A549 (cell line): Measurements from ENCODE around the gene BPGM. TPM values are rescaled to one million over a fixed set of nuclear protein-coding genes. Genes with fewer than 3 reads are reported as not detected.
A peak's percentile ranks its signal among the peaks of the same experiment; 100 is the strongest.

Experiments used
- ATAC-seq, 2 experiments: fragments of 200-7000 bp in 1 of 2; fragments of >200 bp in 1 of 2; cut with Nextera tagmentation in 1 of 2; cut with Tn5 transposase in 1 of 2; 3 replicates each; pipeline versions ENCODE4 v1.8.0 to v1.9.1; 2018 to 2020; ENCODE audit warnings: mild to moderate bottlenecking in 1 of 2, moderate library complexity in 1 of 2
- CTCF ChIA-PET: fragments of 300-600 bp; sonication (Branson Sonifier 250); formaldehyde crosslinking; extraction: SDS; loops from one replicate; lab custom pipeline; 2021; ENCODE audit warnings: antibody characterized with exemption, inconsistent platforms; lab: Yijun Ruan, JAX
- POLR2A ChIA-PET: fragments of 350-600 bp; formaldehyde crosslinking; extraction: SDS; loops from one replicate; lab custom pipeline; 2021; ENCODE audit warnings: antibody characterized with exemption, inconsistent platforms; lab: Yijun Ruan, JAX
- DNase-seq, 2 experiments: peaks; one replicate each; pipeline versions ENCODE4 v3.0.0 to v3.0.0-alpha.2; 2011 to 2016; ENCODE audit warnings: low read depth in 1 of 2, low spot score in 1 of 2
- FAIRE-seq: peaks from 2 replicates; lab custom pipeline; 2011; peaks lifted over from hg19 to GRCh38; lab: Jason Lieb, UNC
- H3K27ac ChIP-seq, 2 experiments: fragments of >200 bp; sonication (Bioruptor Twin); formaldehyde crosslinking; 3 replicates each; pipeline ENCODE4 v1.5.1; 2016 to 2017
- H3K4me1 ChIP-seq: fragments of >200 bp; sonication (Bioruptor Twin); formaldehyde crosslinking; 3 replicates; pipeline ENCODE4 v1.6.1; 2016
- H3K4me2 ChIP-seq: fragments of >200 bp; sonication (Bioruptor Twin); formaldehyde crosslinking; 3 replicates; pipeline ENCODE4 v1.6.1; 2016
- H3K4me3 ChIP-seq: fragments of >200 bp; sonication (Bioruptor Twin); formaldehyde crosslinking; 3 replicates; pipeline ENCODE4 v1.5.1; 2016
- H3K9me3 ChIP-seq: fragments of >200 bp; sonication (Bioruptor Twin); formaldehyde crosslinking; 3 replicates; pipeline ENCODE4 v1.6.1; 2016
- ATOH8 ChIP-seq: fragments of 250-450 bp; sonication (Bioruptor Pico); IDR thresholded peaks from 2 replicates; pipeline ENCODE4 v1.5.0; 2020; ENCODE audit warnings: low read depth, mild to moderate bottlenecking, moderate library complexity
- BHLHE40 ChIP-seq: IDR thresholded peaks from 2 replicates; pipeline ENCODE4 v1.6.1; 2012; ENCODE audit warnings: low read depth, low read length, inconsistent platforms
- CBX8 ChIP-seq: fragments of 200-600 bp; sonication (generic); IDR thresholded peaks from 2 replicates; pipeline ENCODE4 v1.6.1; 2016
- CHD2 ChIP-seq: fragments of 150-350 bp; IDR thresholded peaks from 2 replicates; pipeline ENCODE4 v1.6.1; 2014; ENCODE audit warnings: low read length; ENCODE audit not compliant: partially characterized antibody
- CHD4 ChIP-seq: fragments of 200-600 bp; sonication (generic); IDR thresholded peaks from 2 replicates; pipeline ENCODE4 v1.6.1; 2016; ENCODE audit warnings: antibody characterized with exemption, mild to moderate bottlenecking, borderline replicate concordance
- E2F6 ChIP-seq: IDR thresholded peaks from 2 replicates; pipeline ENCODE4 v1.6.1; 2012; ENCODE audit warnings: low read depth, borderline replicate concordance
- ELK1 ChIP-seq: fragments of 150-350 bp; IDR thresholded peaks from 2 replicates; pipeline ENCODE4 v1.6.1; 2014; ENCODE audit warnings: low read depth, mild to moderate bottlenecking, low read length
- EP300 ChIP-seq, 2 experiments: fragments of >200 bp; sonication (Bioruptor Twin); formaldehyde crosslinking; IDR thresholded peaks; 2 replicates in 1 of 2; 3 replicates in 1 of 2; pipeline ENCODE4 v1.6.1; 2016 to 2017
- ESRRA ChIP-seq: fragments of 150-350 bp; IDR thresholded peaks from 2 replicates; pipeline ENCODE4 v1.6.1; 2014; ENCODE audit warnings: mild to moderate bottlenecking, low read length, borderline replicate concordance
- FOSB ChIP-seq: fragments of 250-450 bp; sonication (Bioruptor Pico); IDR thresholded peaks from 2 replicates; pipeline ENCODE4 v1.5.0; 2020; ENCODE audit warnings: mild to moderate bottlenecking, moderate library complexity
- FOSL2 ChIP-seq, 2 experiments: fragments of 450-650 bp in 1 of 2; fragments of >200 bp in 1 of 2; sonication (Bioruptor Twin) in 1 of 2; formaldehyde crosslinking; IDR thresholded peaks; 2 replicates each; pipeline versions ENCODE4 v1.5.0 to v1.6.1; 2016 to 2020; ENCODE audit warnings: mild to moderate bottlenecking in 1 of 2, moderate library complexity in 1 of 2
- HDAC2 ChIP-seq: fragments of 200-600 bp; sonication (generic); IDR thresholded peaks from 2 replicates; pipeline ENCODE4 v1.6.1; 2016
- HOXB13 ChIP-seq: fragments of 250-450 bp; sonication (Bioruptor Pico); IDR thresholded peaks from 2 replicates; pipeline ENCODE4 v1.5.0; 2020; ENCODE audit warnings: low read depth, mild to moderate bottlenecking, moderate library complexity
- JUNB ChIP-seq: fragments of >200 bp; sonication (Bioruptor Twin); formaldehyde crosslinking; IDR thresholded peaks from 2 replicates; pipeline ENCODE4 v1.6.1; 2016
- NPAS2 ChIP-seq: fragments of 250-450 bp; sonication (Bioruptor Pico); IDR thresholded peaks from 2 replicates; pipeline ENCODE4 v1.8.0; 2022; ENCODE audit warnings: mild to moderate bottlenecking, moderate library complexity, borderline replicate concordance
- NR3C1 ChIP-seq: fragments of >200 bp; sonication (Bioruptor Twin); formaldehyde crosslinking; IDR thresholded peaks from 3 replicates; pipeline ENCODE4 v1.6.1; 2017
- POLR2A ChIP-seq: IDR thresholded peaks from 2 replicates; pipeline ENCODE4 v1.6.1; 2012; ENCODE audit warnings: mild to moderate bottlenecking, low read length
- POLR2AphosphoS2 ChIP-seq: conservative IDR thresholded peaks from 2 replicates; pipeline ENCODE4 v1.6.1; 2012; ENCODE audit warnings: low read length, improper control_type of control experiment, inconsistent platforms
- RFX5 ChIP-seq: fragments of 450-650 bp; IDR thresholded peaks from 2 replicates; pipeline ENCODE4 v1.7.1; 2014; ENCODE audit warnings: antibody characterized with exemption, mild to moderate bottlenecking, moderate library complexity
- SMC3 ChIP-seq: fragments of >200 bp; sonication (Bioruptor Twin); formaldehyde crosslinking; IDR thresholded peaks from 3 replicates; pipeline ENCODE4 v1.6.1; 2018; ENCODE audit warnings: inconsistent platforms
- TFCP2L1 ChIP-seq: fragments of 250-450 bp; sonication (Bioruptor Pico); IDR thresholded peaks from 2 replicates; pipeline ENCODE4 v1.5.0; 2021; ENCODE audit warnings: mild to moderate bottlenecking
- TP53 ChIP-seq: fragments of 250-450 bp; sonication (Bioruptor Pico); IDR thresholded peaks from 2 replicates; pipeline ENCODE4 v1.5.0; 2021; ENCODE audit warnings: mild to moderate bottlenecking, moderate library complexity
- ZC3H11A ChIP-seq: fragments of 450-650 bp; IDR thresholded peaks from 2 replicates; pipeline ENCODE4 v1.6.1; 2014; ENCODE audit warnings: antibody characterized with exemption, mild to moderate bottlenecking
- ZSCAN20 ChIP-seq: fragments of 250-450 bp; sonication (Bioruptor Pico); IDR thresholded peaks from 2 replicates; pipeline ENCODE4 v1.8.0; 2022; ENCODE audit warnings: mild to moderate bottlenecking, moderate library complexity
- WGBS: methylation state at CpG from one replicate; pipeline ENCODE4 v1.1.6; 2017; ENCODE audit errors: missing lambda C conversion rate; 5-methylcytosine and 5-hydroxymethylcytosine counted together
- polyA plus RNA-seq, 4 experiments: library from polyadenylated mRNA; depleted of rRNA in 3 of 4; stranded (reverse); fragments of >200 nt; fragmentation: RNase III in 1 of 4; extraction: RNeasy Plus Mini Kit Qiagen cat#74134 plus additional on column Dnase treatment in 1 of 4; gene quantifications; 2 replicates in 3 of 4; 3 replicates in 1 of 4; pipeline ENCODE4 v1.2.3, GENCODE V29; 2011 to 2017

BPGM gene
- polyA plus RNA-seq, 2 of the 4 experiments (the other 2 are of a cell fraction) = 19.4 to 28.3 TPM

GRCh38 chr7:134690614-134691504 lies 44.2 kb downstream of the BPGM start:
- no peak for DNase-seq
- TF ChIP-seq POLR2A = no peak
- no peak for TF ChIP-seq ZSCAN20 (CRISPR knock-in tag)
- no peak for TF ChIP-seq ZC3H11A
- no peak for TF ChIP-seq BHLHE40
- no peak for TF ChIP-seq NPAS2 (CRISPR knock-in tag)
- TF ChIP-seq TP53 = no peak
- no peak for TF ChIP-seq CHD4
- no peak for TF ChIP-seq E2F6
- no peak for TF ChIP-seq CHD2
- TF ChIP-seq ATOH8 (CRISPR knock-in tag) = no peak
- no peak overlapping the region for H3K4me3 ChIP-seq
- CTCF ChIA-PET = interaction anchor here (0.6 to 9.8 kb wide), 63 partner anchors 9 to 954 kb away, joined by 3 to 132 read pairs (median 4); partner anchors contain the start of genes AGBL3 and CYREN
- no peak for ATAC-seq
- H3K4me1 ChIP-seq = no peaks in the 10 kb centered on the region
- H3K9me3 ChIP-seq = no peaks in the 10 kb centered on the region
- POLR2A ChIA-PET = interaction anchor here (1.2 to 1.5 kb wide), 2 partner anchors 200 to 260 kb away, joined by 3 read pairs; no protein-coding TSS in a partner anchor
- 84% methylated on average over 12 of the region's 12 CpGs for WGBS
- H3K4me2 ChIP-seq = no peak overlapping the region
- no peak overlapping the region; a peak in 1 of 6 replicates for H3K27ac ChIP-seq
- FAIRE-seq = peak; percentile 18

DNA sequence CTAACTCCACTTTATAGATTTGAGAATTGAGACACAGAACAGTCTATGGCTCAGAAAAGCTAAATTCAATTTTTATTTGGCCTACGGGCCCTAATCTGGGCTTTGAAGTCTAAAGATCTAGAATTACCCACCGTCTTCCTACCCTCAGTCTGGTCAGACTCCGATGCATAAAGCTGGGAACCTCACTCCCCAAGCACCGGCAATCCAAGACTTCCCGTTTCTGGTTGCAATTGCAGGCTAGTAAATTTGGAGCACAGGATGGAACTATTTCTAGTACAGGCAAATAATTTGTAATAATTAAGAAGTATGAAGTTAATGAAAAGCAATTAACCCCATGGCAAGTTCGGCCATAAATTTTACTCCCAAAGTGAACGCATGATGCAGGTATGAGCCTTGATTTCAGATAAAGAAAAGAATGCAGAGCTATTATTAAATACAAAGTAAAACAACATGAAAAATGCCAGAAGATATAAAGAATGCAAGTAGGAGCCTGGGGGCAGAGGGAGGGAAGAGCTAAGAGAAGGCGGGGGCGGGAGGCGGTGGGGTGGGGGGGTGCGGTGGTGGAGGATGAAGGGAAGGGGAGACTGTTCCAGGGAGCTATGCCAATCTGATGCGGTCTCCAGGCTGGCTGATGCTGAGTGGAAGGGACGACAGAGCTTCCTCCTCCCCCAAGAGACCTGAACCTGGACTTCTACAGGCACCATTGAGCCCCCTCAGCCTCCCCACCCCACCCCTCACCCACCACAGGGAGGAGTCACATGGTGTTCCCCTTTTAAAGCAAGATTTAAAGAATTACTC lies 45.1 kb downstream of the BPGM start:
- ATAC-seq (no peak), DNase-seq (no peak), FAIRE-seq (no peak)
- Histone ChIP-seq H3K4me2 (no peak overlapping the region), H3K9me3 (no peaks in the 10 kb centered on the region), H3K27ac (peak overlapping the region in 1 of 2 experiments; percentile 20; a peak in 1 of 6 replicates), H3K4me1 (no peaks in the 10 kb centered on the region; the same call in 2 of the 3 replicates), H3K4me3 (no peak overlapping the region)
- TF ChIP-seq ESRRA = no peak
- POLR2A ChIA-PET = no interaction called here
- CTCF ChIA-PET = interaction anchor here (0.6 to 9.8 kb wide), 13 partner anchors 10 to 583 kb away, joined by 3 to 132 read pairs (median 9); partner anchors contain the start of gene CYREN
- WGBS = 80% methylated on average over 10 of the region's 13 CpGs

GRCh38 chr7:134692344-134692705 lies 45.7 kb downstream of the BPGM start:
- FAIRE-seq (no peak), DNase-seq (no peak)
- WGBS = 32% methylated on average over 2 of the region's 2 CpGs

More at GRCh38 chr7:134692344-134692705, 45.7 kb downstream of the BPGM start:
- no peak overlapping the region for H3K4me3 ChIP-seq
- ATAC-seq = no peak
- CTCF ChIA-PET = interaction anchor here (1.2 to 9.8 kb wide), 7 partner anchors 10 to 272 kb away, joined by 3 to 132 read pairs (median 42); no protein-coding TSS in a partner anchor
- TF ChIP-seq CBX8 (no peak), ELK1 (no peak), EP300 (IDR thresholded peaks at IDR 0.05) (no peak), NR3C1 (no peak), POLR2A (no peak), JUNB (no peak), TFCP2L1 (no peak), FOSL2 (IDR thresholded peaks at IDR 0.05) (no peak), FOSL2 (CRISPR knock-in tag; IDR thresholded peaks at IDR 0.05) (no peak), HOXB13 (CRISPR knock-in tag) (no peak), RFX5 (no peak), HDAC2 (no peak), BHLHE40 (no peak), FOSB (CRISPR knock-in tag) (no peak), SMC3 (no peak), ESRRA (no peak), CHD4 (no peak), POLR2AphosphoS2 (no peak)
- TF ChIP-seq, all 56 proteins: peak for 0
- Histone ChIP-seq H3K4me1 (no peaks in the 10 kb centered on the region; the same call in 2 of the 3 replicates), H3K4me2 (no peak overlapping the region), H3K9me3 (no peaks in the 10 kb centered on the region), H3K27ac (peak overlapping the region in 1 of 2 experiments; percentile 20; a peak in 1 of 6 replicates)
- POLR2A ChIA-PET = no interaction called here
